SK-N-SH (cell line): Measurements from ENCODE around the gene ZDHHC14.

Source experiments
- CHD2 ChIP-seq: fragments of 150-350 bp; IDR thresholded peaks from 2 replicates; pipeline ENCODE4 v1.6.1; 2018; ENCODE audit warnings: low read length; ENCODE audit not compliant: partially characterized antibody
- EP300 ChIP-seq, 2 experiments: IDR thresholded peaks; 2 replicates each; pipeline versions ENCODE4 v1.4.0 to v1.6.1; 2012; ENCODE audit warnings: borderline replicate concordance in 1 of 2, low read depth in 1 of 2, low read length in 1 of 2
- EZH2phosphoT487 ChIP-seq: fragments of 200-600 bp; sonication (generic); IDR thresholded peaks from 2 replicates; pipeline ENCODE4 v1.6.1; 2017; ENCODE audit warnings: low read depth, mixed run types, mild to moderate bottlenecking, antibody characterized with exemption, moderate library complexity, borderline replicate concordance
- GATA2 ChIP-seq: sonication (generic); formaldehyde crosslinking; IDR thresholded peaks from 2 replicates; pipeline ENCODE4 v1.5.0; 2020; ENCODE audit warnings: mild to moderate bottlenecking, missing genetic modification reagents
- MEF2A ChIP-seq: IDR thresholded peaks from 2 replicates; pipeline ENCODE4 v1.4.0; 2012; ENCODE audit warnings: low read depth, borderline replicate concordance
- POLR2AphosphoS5 ChIP-seq: IDR thresholded peaks from 2 replicates; pipeline ENCODE4 v1.6.1; 2012; ENCODE audit warnings: low read depth, low read length
- RAD21 ChIP-seq: IDR thresholded peaks from 2 replicates; pipeline ENCODE4 v1.6.1; 2012; ENCODE audit warnings: mild to moderate bottlenecking, low read length
- RCOR1 ChIP-seq: fragments of 150-350 bp; IDR thresholded peaks from 2 replicates; pipeline ENCODE4 v1.6.1; 2017; ENCODE audit warnings: antibody characterized with exemption, low read length
- RXRA ChIP-seq: IDR thresholded peaks from 2 replicates; pipeline ENCODE4 v1.4.0; 2012; ENCODE audit warnings: low read depth, mild to moderate bottlenecking, borderline replicate concordance
- TAF1 ChIP-seq: IDR thresholded peaks from 2 replicates; pipeline ENCODE4 v1.6.1; 2012; ENCODE audit warnings: low read depth, mild to moderate bottlenecking, low read length, moderate library complexity, borderline replicate concordance
- TEAD4 ChIP-seq: IDR thresholded peaks from 2 replicates; pipeline ENCODE4 v1.4.0; 2012; ENCODE audit warnings: mild to moderate bottlenecking, borderline replicate concordance; ENCODE audit not compliant: insufficient read depth
- YY1 ChIP-seq: IDR thresholded peaks from 2 replicates; pipeline ENCODE4 v1.4.0; 2012; ENCODE audit warnings: low read depth, mild to moderate bottlenecking
- TF ChIP-seq, protein P1 (sequence below): fragments of 200-600 bp; sonication (generic); IDR thresholded peaks from 2 replicates; pipeline ENCODE4 v1.6.1; 2017; ENCODE audit warnings: antibody characterized with exemption, mild to moderate bottlenecking, moderate library complexity
- TF ChIP-seq, protein P2 (sequence below): IDR thresholded peaks from 2 replicates; pipeline ENCODE4 v1.4.0; 2012; ENCODE audit warnings: low read depth, borderline replicate concordance

DNA sequence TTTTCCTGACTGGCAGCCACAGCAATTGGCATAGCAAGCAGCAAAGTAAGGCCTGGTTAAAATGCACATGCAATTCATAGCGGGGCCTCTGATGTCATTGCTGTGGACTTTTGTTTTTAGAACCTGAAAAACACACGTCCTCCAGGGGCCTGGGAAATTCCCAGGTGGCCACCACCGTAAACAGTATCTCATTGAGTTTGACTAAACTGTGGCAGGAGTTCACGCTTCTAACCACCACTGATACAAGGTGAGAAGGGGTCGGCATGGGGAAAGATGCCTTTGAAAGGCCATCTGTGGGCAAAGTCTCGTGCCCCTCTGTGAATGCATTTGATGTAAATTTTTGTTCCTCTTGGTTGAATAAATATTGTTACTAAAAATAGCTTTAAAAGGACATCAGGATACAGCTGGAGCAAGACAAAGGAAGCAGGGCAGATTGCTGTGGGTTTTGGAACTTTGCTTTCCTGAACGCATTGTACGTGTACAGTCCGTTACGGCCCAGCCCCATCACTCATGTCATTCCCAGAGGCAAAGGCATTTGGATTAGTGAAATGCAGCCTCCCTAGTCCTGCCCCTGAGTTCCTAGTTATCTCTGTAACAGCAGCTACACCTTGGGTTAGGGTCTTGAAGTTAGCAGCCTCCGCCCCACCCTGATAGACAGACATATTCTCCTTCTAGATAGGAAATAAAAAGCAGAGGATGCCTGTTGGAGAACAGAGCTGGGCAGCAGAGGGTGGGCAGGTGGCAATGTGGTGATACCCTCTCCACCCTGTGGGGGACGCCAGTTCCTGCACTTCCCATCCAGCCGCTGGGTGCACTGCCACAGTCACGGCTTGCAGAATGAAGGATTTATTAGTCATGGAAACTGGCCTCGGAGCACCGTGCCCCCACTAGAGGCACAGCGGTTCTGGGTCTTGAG lies 80.3 kb downstream of the ZDHHC14 start:
- TF ChIP-seq EP300 (IDR thresholded peaks at IDR 0.05; ENCODE audit: borderline replicate concordance in 1 of 2, low read depth in 1 of 2, low read length in 1 of 2) (no peak), GATA2 (no peak), POLR2AphosphoS5 (no peak), YY1 (no peak), RXRA (no peak), TEAD4 (no peak), RAD21 (no peak), MEF2A (no peak), RCOR1 (no peak), TAF1 (no peak), CHD2 (no peak), EZH2phosphoT487 (no peak)
- TF ChIP-seq, protein P1, sequence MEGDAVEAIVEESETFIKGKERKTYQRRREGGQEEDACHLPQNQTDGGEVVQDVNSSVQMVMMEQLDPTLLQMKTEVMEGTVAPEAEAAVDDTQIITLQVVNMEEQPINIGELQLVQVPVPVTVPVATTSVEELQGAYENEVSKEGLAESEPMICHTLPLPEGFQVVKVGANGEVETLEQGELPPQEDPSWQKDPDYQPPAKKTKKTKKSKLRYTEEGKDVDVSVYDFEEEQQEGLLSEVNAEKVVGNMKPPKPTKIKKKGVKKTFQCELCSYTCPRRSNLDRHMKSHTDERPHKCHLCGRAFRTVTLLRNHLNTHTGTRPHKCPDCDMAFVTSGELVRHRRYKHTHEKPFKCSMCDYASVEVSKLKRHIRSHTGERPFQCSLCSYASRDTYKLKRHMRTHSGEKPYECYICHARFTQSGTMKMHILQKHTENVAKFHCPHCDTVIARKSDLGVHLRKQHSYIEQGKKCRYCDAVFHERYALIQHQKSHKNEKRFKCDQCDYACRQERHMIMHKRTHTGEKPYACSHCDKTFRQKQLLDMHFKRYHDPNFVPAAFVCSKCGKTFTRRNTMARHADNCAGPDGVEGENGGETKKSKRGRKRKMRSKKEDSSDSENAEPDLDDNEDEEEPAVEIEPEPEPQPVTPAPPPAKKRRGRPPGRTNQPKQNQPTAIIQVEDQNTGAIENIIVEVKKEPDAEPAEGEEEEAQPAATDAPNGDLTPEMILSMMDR: no peak
- TF ChIP-seq, protein P2, sequence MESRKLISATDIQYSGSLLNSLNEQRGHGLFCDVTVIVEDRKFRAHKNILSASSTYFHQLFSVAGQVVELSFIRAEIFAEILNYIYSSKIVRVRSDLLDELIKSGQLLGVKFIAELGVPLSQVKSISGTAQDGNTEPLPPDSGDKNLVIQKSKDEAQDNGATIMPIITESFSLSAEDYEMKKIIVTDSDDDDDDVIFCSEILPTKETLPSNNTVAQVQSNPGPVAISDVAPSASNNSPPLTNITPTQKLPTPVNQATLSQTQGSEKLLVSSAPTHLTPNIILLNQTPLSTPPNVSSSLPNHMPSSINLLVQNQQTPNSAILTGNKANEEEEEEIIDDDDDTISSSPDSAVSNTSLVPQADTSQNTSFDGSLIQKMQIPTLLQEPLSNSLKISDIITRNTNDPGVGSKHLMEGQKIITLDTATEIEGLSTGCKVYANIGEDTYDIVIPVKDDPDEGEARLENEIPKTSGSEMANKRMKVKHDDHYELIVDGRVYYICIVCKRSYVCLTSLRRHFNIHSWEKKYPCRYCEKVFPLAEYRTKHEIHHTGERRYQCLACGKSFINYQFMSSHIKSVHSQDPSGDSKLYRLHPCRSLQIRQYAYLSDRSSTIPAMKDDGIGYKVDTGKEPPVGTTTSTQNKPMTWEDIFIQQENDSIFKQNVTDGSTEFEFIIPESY: no peak
